ENCODE data around the gene RBMS3.
"Not testable (repeated sequence)": the region's sequence is repeated elsewhere in the genome, so short reads cannot be mapped to it uniquely, and the experiment has no call there.

Gene RBMS3

GRCh38 chr3:29429055-29429679 is 148.3 kb downstream of the RBMS3 start:
- no peak for DNase-seq (ENCODE audit: low spot score)

- DNase-seq (ENCODE audit: low spot score): no peak
Observed at GRCh38 chr3:29430558-29430971, 149.7 kb downstream of the RBMS3 start.

GRCh38 chr3:29436612-29437323 is 155.9 kb downstream of the RBMS3 start:
- DNase-seq (ENCODE audit: low spot score): no peak

GRCh38 chr3:29438580-29438979 is 157.7 kb downstream of the RBMS3 start:
- no peak for DNase-seq (ENCODE audit: low spot score)

GRCh38 chr3:29440413-29441305 is 159.8 kb downstream of the RBMS3 start:
- no peak for DNase-seq (ENCODE audit: low spot score)

- DNase-seq (ENCODE audit: low spot score): no peak
Observed at GRCh38 chr3:29441422-29441821, 160.6 kb downstream of the RBMS3 start.

GRCh38 chr3:29447946-29448627 is 167.2 kb downstream of the RBMS3 start:
- no peak for DNase-seq (ENCODE audit: low spot score)

- no peak for DNase-seq (ENCODE audit: low spot score)
Observed at GRCh38 chr3:29451920-29452319, 171.0 kb downstream of the RBMS3 start.

GRCh38 chr3:29452934-29453283 is 172.0 kb downstream of the RBMS3 start:
- no peak for DNase-seq (ENCODE audit: low spot score)

GRCh38 chr3:29453284-29454001 is 172.6 kb downstream of the RBMS3 start:
- no peak for DNase-seq (ENCODE audit: low spot score)

GRCh38 chr3:29454161-29454611 is 173.3 kb downstream of the RBMS3 start:
- no peak for DNase-seq (ENCODE audit: low spot score)

- no peak for DNase-seq (ENCODE audit: low spot score)
Observed at GRCh38 chr3:29456901-29457300, 176.0 kb downstream of the RBMS3 start.

GRCh38 chr3:29463304-29463703 is 182.4 kb downstream of the RBMS3 start:
- DNase-seq (ENCODE audit: low spot score): no peak

GRCh38 chr3:29465836-29466235 is 185.0 kb downstream of the RBMS3 start:
- no peak for DNase-seq (ENCODE audit: low spot score)

- no peak for DNase-seq (ENCODE audit: low spot score)
Observed at GRCh38 chr3:29466442-29466841, 185.6 kb downstream of the RBMS3 start.

- no peak for DNase-seq (ENCODE audit: low spot score)
Observed at GRCh38 chr3:29468187-29468586, 187.3 kb downstream of the RBMS3 start.

GRCh38 chr3:29473481-29474170 is 192.8 kb downstream of the RBMS3 start:
- not testable (repeated sequence) for DNase-seq (ENCODE audit: low spot score)

- DNase-seq (ENCODE audit: low spot score): no peak
Observed at GRCh38 chr3:29475305-29475840, 194.5 kb downstream of the RBMS3 start.

GRCh38 chr3:29475854-29476253 is 195.0 kb downstream of the RBMS3 start:
- DNase-seq (ENCODE audit: low spot score): no peak

- no peak for DNase-seq (ENCODE audit: low spot score)
Observed at GRCh38 chr3:29478611-29479010, 197.7 kb downstream of the RBMS3 start.

GRCh38 chr3:29481249-29481648 is 200.4 kb downstream of the RBMS3 start:
- DNase-seq (ENCODE audit: low spot score): no peak

Measured in RKO (cell line).